GM12801 (cell line): ENCODE results near the gene RAB20.

Source experiments
- TF ChIP-seq, protein P1 (sequence below): IDR thresholded peaks from one replicate; pipeline ENCODE4 v1.5.1; 2011; ENCODE audit warnings: control low read depth; ENCODE audit not compliant: insufficient read length; ENCODE audit errors: extremely low read depth

RAB20 gene

DNA sequence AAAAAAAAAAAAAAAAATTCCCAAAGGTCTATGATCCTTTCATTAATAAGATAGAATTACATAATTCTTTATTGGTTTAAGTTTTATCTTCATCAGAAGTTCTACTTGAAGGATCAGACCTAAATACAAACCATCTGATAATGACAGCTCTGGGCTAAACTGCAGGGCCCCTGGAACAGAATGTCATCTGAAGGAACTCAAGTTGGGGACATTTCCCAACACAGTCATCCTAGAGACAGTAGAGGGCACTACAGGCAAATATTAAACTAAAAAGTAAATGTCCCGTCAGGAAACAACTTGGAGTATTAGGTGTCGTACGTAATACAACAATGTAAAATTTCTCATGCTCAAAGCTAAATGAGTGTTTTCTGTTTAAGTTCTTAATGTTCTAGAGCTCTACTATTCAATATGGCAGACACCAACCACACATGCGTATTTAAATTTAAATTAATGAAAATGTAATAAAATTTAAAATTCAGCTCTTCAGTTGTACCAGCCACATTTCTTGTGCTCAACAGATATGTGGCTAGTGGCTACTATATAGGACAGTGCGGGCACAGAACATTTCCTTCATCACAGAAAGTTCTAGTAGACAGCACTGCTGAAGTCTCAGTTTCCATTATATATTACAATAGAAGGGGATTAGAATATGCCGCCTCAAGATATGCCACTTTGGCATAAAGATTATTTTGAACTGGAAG, 32.1 kb upstream of the RAB20 start:
- TF ChIP-seq, protein P1, sequence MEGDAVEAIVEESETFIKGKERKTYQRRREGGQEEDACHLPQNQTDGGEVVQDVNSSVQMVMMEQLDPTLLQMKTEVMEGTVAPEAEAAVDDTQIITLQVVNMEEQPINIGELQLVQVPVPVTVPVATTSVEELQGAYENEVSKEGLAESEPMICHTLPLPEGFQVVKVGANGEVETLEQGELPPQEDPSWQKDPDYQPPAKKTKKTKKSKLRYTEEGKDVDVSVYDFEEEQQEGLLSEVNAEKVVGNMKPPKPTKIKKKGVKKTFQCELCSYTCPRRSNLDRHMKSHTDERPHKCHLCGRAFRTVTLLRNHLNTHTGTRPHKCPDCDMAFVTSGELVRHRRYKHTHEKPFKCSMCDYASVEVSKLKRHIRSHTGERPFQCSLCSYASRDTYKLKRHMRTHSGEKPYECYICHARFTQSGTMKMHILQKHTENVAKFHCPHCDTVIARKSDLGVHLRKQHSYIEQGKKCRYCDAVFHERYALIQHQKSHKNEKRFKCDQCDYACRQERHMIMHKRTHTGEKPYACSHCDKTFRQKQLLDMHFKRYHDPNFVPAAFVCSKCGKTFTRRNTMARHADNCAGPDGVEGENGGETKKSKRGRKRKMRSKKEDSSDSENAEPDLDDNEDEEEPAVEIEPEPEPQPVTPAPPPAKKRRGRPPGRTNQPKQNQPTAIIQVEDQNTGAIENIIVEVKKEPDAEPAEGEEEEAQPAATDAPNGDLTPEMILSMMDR: no peak

DNA sequence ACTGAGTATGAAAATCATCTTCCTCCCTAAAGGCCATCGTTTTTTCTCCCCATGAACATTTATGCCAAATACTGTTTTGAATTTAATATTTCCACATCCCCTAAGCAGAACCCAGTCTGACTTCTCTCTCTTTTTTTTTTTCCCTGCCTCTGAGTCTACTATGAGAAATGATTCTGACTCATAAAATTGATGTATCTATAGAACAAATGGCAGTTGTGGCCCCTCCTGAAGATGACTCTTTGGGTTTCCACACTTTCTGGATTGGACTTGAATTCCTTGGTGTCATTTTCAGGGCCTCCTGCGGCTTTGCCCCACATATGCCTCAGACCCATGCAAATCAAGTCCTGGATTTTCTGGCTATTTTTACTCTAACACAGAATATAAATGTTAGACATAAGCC, 31.1 kb upstream of the RAB20 start:
- TF ChIP-seq, protein P1: no peak

DNA sequence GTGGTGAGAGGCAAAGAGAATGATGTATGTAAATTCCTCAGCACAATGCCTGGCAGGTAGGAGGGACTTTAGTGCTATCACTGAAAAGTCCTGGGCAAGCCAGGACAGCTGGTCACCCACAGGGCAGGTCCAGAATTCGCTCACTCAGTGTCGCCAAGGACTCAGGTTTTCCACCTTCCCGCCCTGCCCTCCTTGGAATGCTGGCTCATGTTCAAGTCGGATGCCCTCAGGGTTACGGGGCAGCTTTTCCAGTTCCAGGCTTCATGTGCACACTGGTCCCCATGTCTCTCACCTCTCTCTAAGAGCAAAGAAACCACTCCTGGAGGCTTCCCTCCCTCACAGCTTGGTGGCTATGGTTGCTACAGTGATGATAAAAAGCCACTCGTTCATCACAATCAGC, 29.1 kb upstream of the RAB20 start:
- TF ChIP-seq, protein P1: no peak

DNA sequence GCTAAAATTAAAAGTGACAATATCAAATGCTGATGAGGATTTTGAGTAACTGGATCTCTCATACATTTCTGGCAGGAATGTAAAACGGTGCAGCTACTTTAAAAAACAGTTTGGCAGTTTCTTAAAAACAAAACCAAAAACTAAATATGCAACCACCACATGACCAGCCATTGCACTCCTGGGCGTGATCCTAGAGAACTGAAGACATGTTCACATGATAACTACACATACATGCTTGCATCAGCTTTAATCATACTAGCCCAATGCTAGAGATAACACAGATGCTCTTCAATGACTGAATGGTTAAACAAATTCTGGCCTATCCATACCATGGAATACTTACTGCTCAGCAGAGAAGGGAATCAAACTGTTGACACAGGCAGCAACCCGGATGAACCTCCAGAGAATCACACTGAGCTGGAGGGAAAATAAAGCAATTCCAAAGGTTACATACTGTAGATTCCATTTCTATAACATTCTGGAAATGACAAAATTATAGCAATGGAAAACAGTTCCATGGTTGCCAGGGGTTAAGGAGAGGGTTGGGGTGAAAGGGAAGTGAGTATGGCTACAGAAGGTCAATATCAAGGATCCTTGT, 28.4 kb upstream of the RAB20 start:
- TF ChIP-seq, protein P1: no peak

DNA sequence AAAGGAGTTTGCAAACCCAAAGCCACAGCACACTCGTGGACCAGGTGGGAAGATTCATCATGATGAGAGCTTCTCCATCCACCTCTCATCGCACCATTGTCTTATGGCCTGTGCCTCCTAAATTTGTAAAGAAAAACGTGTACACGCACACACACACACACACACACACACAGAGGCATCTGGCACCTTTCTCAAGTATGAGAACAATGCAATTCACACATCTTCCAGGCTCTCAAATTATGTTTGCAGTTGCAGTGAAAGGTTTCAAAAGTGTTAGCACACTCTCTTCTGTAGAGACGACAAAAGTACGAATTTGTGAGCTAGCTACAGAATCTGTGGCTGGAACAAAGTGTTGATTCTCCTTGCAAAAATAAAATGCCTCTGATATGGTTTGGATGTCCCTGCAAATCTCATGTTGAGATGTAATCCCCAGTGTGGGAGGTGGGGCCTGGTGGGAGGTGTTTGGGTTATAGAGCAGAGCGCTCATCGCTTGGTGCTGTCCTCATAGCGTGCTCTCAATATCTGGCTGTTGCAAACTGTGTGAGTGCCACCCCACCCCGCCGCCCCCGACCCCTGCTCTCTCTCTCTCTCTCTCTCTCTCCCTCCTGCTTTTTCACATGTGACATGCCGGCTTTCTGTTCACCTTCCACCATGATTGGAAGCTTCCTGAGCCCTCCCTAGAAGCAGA, 21.8 kb upstream of the RAB20 start:
- TF ChIP-seq, protein P1: no peak

DNA sequence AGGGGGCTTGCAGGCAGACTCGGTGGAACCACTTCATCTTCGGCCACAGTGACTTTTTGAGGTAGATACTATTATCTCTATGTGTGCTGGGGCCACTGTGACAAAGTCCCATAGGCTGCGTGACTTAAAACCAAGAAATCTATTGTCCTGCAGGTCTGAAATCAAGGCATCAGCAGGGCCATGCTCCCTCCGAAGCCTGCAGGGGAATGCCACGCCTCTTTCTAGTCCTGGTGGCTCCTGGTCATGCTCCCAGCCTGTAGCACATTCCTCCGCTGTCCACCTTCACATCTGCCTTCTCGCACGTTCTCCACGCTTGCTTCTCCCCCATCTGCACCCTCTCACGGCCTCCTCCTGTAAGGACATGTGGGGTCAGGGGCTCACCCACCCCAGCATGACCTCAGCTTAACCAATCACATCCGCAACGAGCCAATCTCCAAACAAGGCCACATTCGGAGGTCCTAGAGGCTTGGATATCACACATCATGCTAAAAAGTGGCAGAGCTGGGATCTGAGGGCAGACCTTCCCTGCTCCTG, 21.0 kb upstream of the RAB20 start:
- TF ChIP-seq, protein P1: no peak

DNA sequence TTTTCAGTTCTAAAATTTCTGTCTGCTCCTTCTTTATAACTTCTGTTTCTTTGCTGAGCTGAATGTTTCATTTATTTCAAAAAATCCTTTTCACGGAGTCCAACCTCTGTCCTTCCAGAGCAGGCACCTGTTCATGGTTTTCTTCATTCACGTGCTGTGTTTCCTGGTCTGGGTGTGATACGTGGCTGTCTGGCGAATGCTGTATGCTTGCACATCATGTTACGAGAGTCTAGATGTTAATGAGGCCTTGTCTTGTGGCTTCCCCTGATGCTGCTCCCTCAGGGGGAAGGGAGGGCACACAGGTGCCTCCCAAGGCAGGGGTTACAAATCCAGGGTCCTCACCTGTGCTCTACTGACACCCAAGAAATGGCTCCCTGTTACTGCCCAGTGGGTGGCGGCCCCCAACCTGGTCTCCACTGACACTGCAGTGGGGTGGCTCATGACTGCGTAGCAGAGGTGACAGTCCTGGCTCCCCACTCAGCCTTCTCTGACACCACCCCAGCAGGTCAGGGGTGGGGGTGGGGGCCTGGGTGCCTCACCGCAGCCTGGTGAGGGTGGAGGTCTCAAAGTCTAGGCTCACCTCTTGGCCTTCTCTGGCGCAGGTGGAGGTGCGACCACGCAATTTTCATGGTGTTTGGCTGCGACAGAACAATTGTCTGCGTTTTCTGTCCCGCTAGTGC, 20.1 kb upstream of the RAB20 start:
- TF ChIP-seq, protein P1: no peak
